ENCODE data around the gene FBLN5.

- TF ChIP-seq SIN3A (IDR thresholded peaks at IDR 0.05; ENCODE audit: borderline replicate concordance in 2 of 2, control insufficient read depth in 1 of 2, low read depth in 2 of 2, low read length in 2 of 2) = no peak
- no peak for TF ChIP-seq CTCF (IDR thresholded peaks at IDR 0.05 in 2 of 3, conservative IDR thresholded peaks at IDR 0.05 in 1 of 3; ENCODE audit: insufficient read depth in 2 of 3, low read depth in 1 of 3, low read length in 3 of 3)
- no peak for TF ChIP-seq SP2 (IDR thresholded peaks at IDR 0.05; ENCODE audit: extremely low read depth, low read depth, low read length, poor library complexity, severe bottlenecking)
- TF ChIP-seq CBX1 (IDR thresholded peaks at IDR 0.05; ENCODE audit: low read depth) = no peak
- no peak for TF ChIP-seq MTF1 (CRISPR knock-in tag; IDR thresholded peaks at IDR 0.05; ENCODE audit: borderline replicate concordance)
- no peak for TF ChIP-seq ZNF280B (CRISPR knock-in tag; IDR thresholded peaks at IDR 0.05)
- TF ChIP-seq SMAD2 (IDR thresholded peaks at IDR 0.05; ENCODE audit: low read depth, low read length) = no peak
- TF ChIP-seq PRPF4 (IDR thresholded peaks at IDR 0.05; ENCODE audit: insufficient read depth, low read depth, low read length, poor library complexity, severe bottlenecking) = no peak
- no peak for TF ChIP-seq POLR2A (conservative IDR thresholded peaks at IDR 0.05)
- no peak for TF ChIP-seq KDM1A (IDR thresholded peaks at IDR 0.05)
- no peak for TF ChIP-seq HNRNPH1 (optimal IDR thresholded peaks at IDR 0.05; ENCODE audit: low read depth, low read length)
- no peak for TF ChIP-seq TEAD4 (IDR thresholded peaks at IDR 0.05; ENCODE audit: low read length)
- TF ChIP-seq TEAD4 (CRISPR knock-in tag; IDR thresholded peaks at IDR 0.05; ENCODE audit: borderline replicate concordance) = no peak
- TF ChIP-seq SMC3 (conservative IDR thresholded peaks at IDR 0.05; ENCODE audit: insufficient read depth, low read depth, low read length) = no peak
- TF ChIP-seq CBFB (CRISPR knock-in tag; IDR thresholded peaks at IDR 0.05) = no peak
Observed at GRCh38 chr14:91929700-91930099, 17.8 kb downstream of the FBLN5 start.

All from K562 (cell line).